Measurements from ENCODE around the gene IL6R.
A peak's percentile ranks its signal among the peaks of the same experiment; 100 is the strongest.
"Not testable (repeated sequence)": the region's sequence is repeated elsewhere in the genome, so short reads cannot be mapped to it uniquely, and the experiment has no call there.

Gene IL6R

GRCh38 chr1:154404984-154405746 lies at the start of gene IL6R:
Gene IL6R (plus strand): TSS chr1:154405343. CDS start chr1:154405630, 287 bp downstream.
- DNase-seq (ENCODE audit: low read depth, low spot score), result no peak
- Histone ChIP-seq H3K36me3 (ENCODE audit: insufficient read depth, low read length) (no peaks in the 10 kb centered on the region), H3K9ac (ENCODE audit: insufficient read length) (no peak within 1 kb of the TSS), H3K4me3 (peak within 1 kb of the TSS; percentile 76), H3K9me3 (ENCODE audit: low read depth, low read length) (no peaks in the 10 kb centered on the region), H3K27ac (no peak within 1 kb of the TSS)
- TF ChIP-seq FOXP2 (optimal IDR thresholded peaks at IDR 0.05; ENCODE audit: control extremely low read depth, extremely low read length, insufficient read depth) (no peak), EZH2 (IDR thresholded peaks at IDR 0.05) (no peak), POLR2AphosphoS5 (IDR thresholded peaks at IDR 0.05; ENCODE audit: borderline replicate concordance, low read depth, low read length) (no peak)

GRCh38 chr1:154358519-154358918 lies 46.6 kb upstream of the IL6R start:
- H3K27ac ChIP-seq, result no peak overlapping the region
- no peaks in the 10 kb centered on the region for H3K9me3 ChIP-seq (ENCODE audit: low read depth, low read length)
- H3K36me3 ChIP-seq (ENCODE audit: insufficient read depth, low read length), result no peaks in the 10 kb centered on the region
- TF ChIP-seq FOXP2 (optimal IDR thresholded peaks at IDR 0.05; ENCODE audit: control extremely low read depth, extremely low read length, insufficient read depth), result no peak
- no peak for TF ChIP-seq POLR2AphosphoS5 (IDR thresholded peaks at IDR 0.05; ENCODE audit: borderline replicate concordance, low read depth, low read length)
- TF ChIP-seq EZH2 (IDR thresholded peaks at IDR 0.05), result no peak
- DNase-seq (ENCODE audit: low read depth, low spot score), result no peak
- H3K9ac ChIP-seq (ENCODE audit: insufficient read length), result no peak overlapping the region
- H3K4me3 ChIP-seq, result no peak overlapping the region

- no peak overlapping the region for H3K4me3 ChIP-seq
- no peak overlapping the region for H3K9ac ChIP-seq (ENCODE audit: insufficient read length)
- H3K36me3 ChIP-seq (ENCODE audit: insufficient read depth, low read length), result no peaks in the 10 kb centered on the region
- DNase-seq (ENCODE audit: low read depth, low spot score), result no peak
- TF ChIP-seq FOXP2 (optimal IDR thresholded peaks at IDR 0.05; ENCODE audit: control extremely low read depth, extremely low read length, insufficient read depth) (no peak), POLR2AphosphoS5 (IDR thresholded peaks at IDR 0.05; ENCODE audit: borderline replicate concordance, low read depth, low read length) (no peak), EZH2 (IDR thresholded peaks at IDR 0.05) (no peak)
- no peaks in the 10 kb centered on the region for H3K9me3 ChIP-seq (ENCODE audit: low read depth, low read length)
- no peak overlapping the region for H3K27ac ChIP-seq
Observed at GRCh38 chr1:154360288-154360687, 44.9 kb upstream of the IL6R start.

GRCh38 chr1:154360881-154361280 lies 44.3 kb upstream of the IL6R start:
- not testable (repeated sequence) for DNase-seq (ENCODE audit: low read depth, low spot score); H3K36me3 ChIP-seq (ENCODE audit: insufficient read depth, low read length); H3K9ac ChIP-seq (ENCODE audit: insufficient read length); H3K27ac ChIP-seq; H3K9me3 ChIP-seq (ENCODE audit: low read depth, low read length); H3K4me3 ChIP-seq

- Histone ChIP-seq H3K27ac (no peak overlapping the region), H3K9me3 (ENCODE audit: low read depth, low read length) (no peaks in the 10 kb centered on the region), H3K36me3 (ENCODE audit: insufficient read depth, low read length) (no peaks in the 10 kb centered on the region), H3K4me3 (no peak overlapping the region), H3K9ac (ENCODE audit: insufficient read length) (no peak overlapping the region)
- no peak for DNase-seq (ENCODE audit: low read depth, low spot score)
- TF ChIP-seq POLR2AphosphoS5 (IDR thresholded peaks at IDR 0.05; ENCODE audit: borderline replicate concordance, low read depth, low read length) (no peak), FOXP2 (optimal IDR thresholded peaks at IDR 0.05; ENCODE audit: control extremely low read depth, extremely low read length, insufficient read depth) (no peak), EZH2 (IDR thresholded peaks at IDR 0.05) (no peak)
Observed at GRCh38 chr1:154361357-154361756, 43.8 kb upstream of the IL6R start.

- no peak overlapping the region for H3K9ac ChIP-seq (ENCODE audit: insufficient read length)
- TF ChIP-seq POLR2AphosphoS5 (IDR thresholded peaks at IDR 0.05; ENCODE audit: borderline replicate concordance, low read depth, low read length) (no peak), EZH2 (IDR thresholded peaks at IDR 0.05) (no peak), FOXP2 (optimal IDR thresholded peaks at IDR 0.05; ENCODE audit: control extremely low read depth, extremely low read length, insufficient read depth) (no peak)
- H3K9me3 ChIP-seq (ENCODE audit: low read depth, low read length), result no peaks in the 10 kb centered on the region
- no peak overlapping the region for H3K27ac ChIP-seq
- no peak for DNase-seq (ENCODE audit: low read depth, low spot score)
- H3K36me3 ChIP-seq (ENCODE audit: insufficient read depth, low read length), result no peaks in the 10 kb centered on the region
- no peak overlapping the region for H3K4me3 ChIP-seq
Observed at GRCh38 chr1:154371436-154371835, 33.7 kb upstream of the IL6R start.

GRCh38 chr1:154373777-154374357 lies 31.3 kb upstream of the IL6R start:
- not testable (repeated sequence) for H3K27ac ChIP-seq; H3K36me3 ChIP-seq (ENCODE audit: insufficient read depth, low read length); H3K4me3 ChIP-seq; H3K9ac ChIP-seq (ENCODE audit: insufficient read length); H3K9me3 ChIP-seq (ENCODE audit: low read depth, low read length); DNase-seq (ENCODE audit: low read depth, low spot score)

GRCh38 chr1:154379301-154379700 lies 25.8 kb upstream of the IL6R start:
- Histone ChIP-seq H3K4me3 (no peak overlapping the region), H3K9ac (ENCODE audit: insufficient read length) (no peak overlapping the region), H3K9me3 (ENCODE audit: low read depth, low read length) (no peaks in the 10 kb centered on the region), H3K27ac (no peak overlapping the region), H3K36me3 (ENCODE audit: insufficient read depth, low read length) (no peaks in the 10 kb centered on the region)
- TF ChIP-seq FOXP2 (optimal IDR thresholded peaks at IDR 0.05; ENCODE audit: control extremely low read depth, extremely low read length, insufficient read depth) (no peak), POLR2AphosphoS5 (IDR thresholded peaks at IDR 0.05; ENCODE audit: borderline replicate concordance, low read depth, low read length) (no peak), EZH2 (IDR thresholded peaks at IDR 0.05) (no peak)
- no peak for DNase-seq (ENCODE audit: low read depth, low spot score)

Data from SK-N-MC (cell line).